ENCODE measurements around the gene CBX4.

Gene CBX4

DNA sequence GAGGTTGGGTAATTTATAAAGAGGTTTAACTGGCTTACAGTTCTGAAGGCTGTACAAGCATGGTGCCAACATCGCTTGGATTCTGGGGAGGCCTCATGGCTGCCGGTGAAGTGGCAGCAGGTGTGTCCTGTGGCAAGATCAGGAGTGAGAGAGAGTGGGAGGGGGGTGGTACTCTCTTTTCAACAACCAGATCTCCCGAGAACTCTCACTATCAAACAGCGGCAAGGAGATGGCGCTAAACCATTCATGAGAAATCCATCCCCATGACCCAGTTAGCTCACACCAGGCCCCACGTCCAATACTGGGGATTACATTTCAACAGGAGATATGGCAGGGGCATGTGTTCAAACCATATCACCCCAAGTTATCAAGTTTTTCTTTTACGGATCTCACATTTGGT lies 44.0 kb upstream of the CBX4 start:
- ATAC-seq = no peak
- TF ChIP-seq OSR1 (CRISPR knock-in tag; IDR thresholded peaks at IDR 0.05) (no peak), BACH2 (CRISPR knock-in tag; IDR thresholded peaks at IDR 0.05; ENCODE audit: borderline replicate concordance) (no peak), TOX (CRISPR knock-in tag; IDR thresholded peaks at IDR 0.05; ENCODE audit: borderline replicate concordance) (no peak), ZNF70 (CRISPR knock-in tag; IDR thresholded peaks at IDR 0.05) (no peak), CSDC2 (CRISPR knock-in tag; IDR thresholded peaks at IDR 0.05) (no peak), SNAI2 (CRISPR knock-in tag; IDR thresholded peaks at IDR 0.05) (no peak), TCF4 (CRISPR knock-in tag; IDR thresholded peaks at IDR 0.05; ENCODE audit: borderline replicate concordance) (no peak), RARB (CRISPR knock-in tag; IDR thresholded peaks at IDR 0.05) (no peak), ZFP3 (CRISPR knock-in tag; IDR thresholded peaks at IDR 0.05) (no peak), PPARA (CRISPR knock-in tag; IDR thresholded peaks at IDR 0.05; ENCODE audit: borderline replicate concordance) (no peak), GLIS3 (CRISPR knock-in tag; IDR thresholded peaks at IDR 0.05) (no peak), ZNF565 (CRISPR knock-in tag; conservative IDR thresholded peaks at IDR 0.05; ENCODE audit: low read depth) (no peak)
- TF ChIP-seq, protein P1, sequence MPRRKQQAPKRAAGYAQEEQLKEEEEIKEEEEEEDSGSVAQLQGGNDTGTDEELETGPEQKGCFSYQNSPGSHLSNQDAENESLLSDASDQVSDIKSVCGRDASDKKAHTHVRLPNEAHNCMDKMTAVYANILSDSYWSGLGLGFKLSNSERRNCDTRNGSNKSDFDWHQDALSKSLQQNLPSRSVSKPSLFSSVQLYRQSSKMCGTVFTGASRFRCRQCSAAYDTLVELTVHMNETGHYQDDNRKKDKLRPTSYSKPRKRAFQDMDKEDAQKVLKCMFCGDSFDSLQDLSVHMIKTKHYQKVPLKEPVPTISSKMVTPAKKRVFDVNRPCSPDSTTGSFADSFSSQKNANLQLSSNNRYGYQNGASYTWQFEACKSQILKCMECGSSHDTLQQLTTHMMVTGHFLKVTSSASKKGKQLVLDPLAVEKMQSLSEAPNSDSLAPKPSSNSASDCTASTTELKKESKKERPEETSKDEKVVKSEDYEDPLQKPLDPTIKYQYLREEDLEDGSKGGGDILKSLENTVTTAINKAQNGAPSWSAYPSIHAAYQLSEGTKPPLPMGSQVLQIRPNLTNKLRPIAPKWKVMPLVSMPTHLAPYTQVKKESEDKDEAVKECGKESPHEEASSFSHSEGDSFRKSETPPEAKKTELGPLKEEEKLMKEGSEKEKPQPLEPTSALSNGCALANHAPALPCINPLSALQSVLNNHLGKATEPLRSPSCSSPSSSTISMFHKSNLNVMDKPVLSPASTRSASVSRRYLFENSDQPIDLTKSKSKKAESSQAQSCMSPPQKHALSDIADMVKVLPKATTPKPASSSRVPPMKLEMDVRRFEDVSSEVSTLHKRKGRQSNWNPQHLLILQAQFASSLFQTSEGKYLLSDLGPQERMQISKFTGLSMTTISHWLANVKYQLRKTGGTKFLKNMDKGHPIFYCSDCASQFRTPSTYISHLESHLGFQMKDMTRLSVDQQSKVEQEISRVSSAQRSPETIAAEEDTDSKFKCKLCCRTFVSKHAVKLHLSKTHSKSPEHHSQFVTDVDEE (CRISPR knock-in tag; IDR thresholded peaks at IDR 0.05) = no peak
- TF ChIP-seq, protein P2, sequence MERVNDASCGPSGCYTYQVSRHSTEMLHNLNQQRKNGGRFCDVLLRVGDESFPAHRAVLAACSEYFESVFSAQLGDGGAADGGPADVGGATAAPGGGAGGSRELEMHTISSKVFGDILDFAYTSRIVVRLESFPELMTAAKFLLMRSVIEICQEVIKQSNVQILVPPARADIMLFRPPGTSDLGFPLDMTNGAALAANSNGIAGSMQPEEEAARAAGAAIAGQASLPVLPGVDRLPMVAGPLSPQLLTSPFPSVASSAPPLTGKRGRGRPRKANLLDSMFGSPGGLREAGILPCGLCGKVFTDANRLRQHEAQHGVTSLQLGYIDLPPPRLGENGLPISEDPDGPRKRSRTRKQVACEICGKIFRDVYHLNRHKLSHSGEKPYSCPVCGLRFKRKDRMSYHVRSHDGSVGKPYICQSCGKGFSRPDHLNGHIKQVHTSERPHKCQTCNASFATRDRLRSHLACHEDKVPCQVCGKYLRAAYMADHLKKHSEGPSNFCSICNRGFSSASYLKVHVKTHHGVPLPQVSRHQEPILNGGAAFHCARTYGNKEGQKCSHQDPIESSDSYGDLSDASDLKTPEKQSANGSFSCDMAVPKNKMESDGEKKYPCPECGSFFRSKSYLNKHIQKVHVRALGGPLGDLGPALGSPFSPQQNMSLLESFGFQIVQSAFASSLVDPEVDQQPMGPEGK (CRISPR knock-in tag; IDR thresholded peaks at IDR 0.05; ENCODE audit: borderline replicate concordance) = no peak
- TF ChIP-seq, protein P3, sequence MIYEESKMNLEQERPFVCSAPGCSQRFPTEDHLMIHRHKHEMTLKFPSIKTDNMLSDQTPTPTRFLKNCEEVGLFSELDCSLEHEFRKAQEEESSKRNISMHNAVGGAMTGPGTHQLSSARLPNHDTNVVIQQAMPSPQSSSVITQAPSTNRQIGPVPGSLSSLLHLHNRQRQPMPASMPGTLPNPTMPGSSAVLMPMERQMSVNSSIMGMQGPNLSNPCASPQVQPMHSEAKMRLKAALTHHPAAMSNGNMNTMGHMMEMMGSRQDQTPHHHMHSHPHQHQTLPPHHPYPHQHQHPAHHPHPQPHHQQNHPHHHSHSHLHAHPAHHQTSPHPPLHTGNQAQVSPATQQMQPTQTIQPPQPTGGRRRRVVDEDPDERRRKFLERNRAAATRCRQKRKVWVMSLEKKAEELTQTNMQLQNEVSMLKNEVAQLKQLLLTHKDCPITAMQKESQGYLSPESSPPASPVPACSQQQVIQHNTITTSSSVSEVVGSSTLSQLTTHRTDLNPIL (CRISPR knock-in tag; IDR thresholded peaks at IDR 0.05; ENCODE audit: low read depth) = no peak
- TF ChIP-seq, protein P4, sequence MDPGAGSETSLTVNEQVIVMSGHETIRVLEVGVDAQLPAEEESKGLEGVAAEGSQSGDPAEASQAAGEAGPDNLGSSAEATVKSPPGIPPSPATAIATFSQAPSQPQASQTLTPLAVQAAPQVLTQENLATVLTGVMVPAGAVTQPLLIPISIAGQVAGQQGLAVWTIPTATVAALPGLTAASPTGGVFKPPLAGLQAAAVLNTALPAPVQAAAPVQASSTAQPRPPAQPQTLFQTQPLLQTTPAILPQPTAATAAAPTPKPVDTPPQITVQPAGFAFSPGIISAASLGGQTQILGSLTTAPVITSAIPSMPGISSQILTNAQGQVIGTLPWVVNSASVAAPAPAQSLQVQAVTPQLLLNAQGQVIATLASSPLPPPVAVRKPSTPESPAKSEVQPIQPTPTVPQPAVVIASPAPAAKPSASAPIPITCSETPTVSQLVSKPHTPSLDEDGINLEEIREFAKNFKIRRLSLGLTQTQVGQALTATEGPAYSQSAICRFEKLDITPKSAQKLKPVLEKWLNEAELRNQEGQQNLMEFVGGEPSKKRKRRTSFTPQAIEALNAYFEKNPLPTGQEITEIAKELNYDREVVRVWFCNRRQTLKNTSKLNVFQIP (CRISPR knock-in tag; IDR thresholded peaks at IDR 0.05; ENCODE audit: borderline replicate concordance, low read depth) = no peak

DNA sequence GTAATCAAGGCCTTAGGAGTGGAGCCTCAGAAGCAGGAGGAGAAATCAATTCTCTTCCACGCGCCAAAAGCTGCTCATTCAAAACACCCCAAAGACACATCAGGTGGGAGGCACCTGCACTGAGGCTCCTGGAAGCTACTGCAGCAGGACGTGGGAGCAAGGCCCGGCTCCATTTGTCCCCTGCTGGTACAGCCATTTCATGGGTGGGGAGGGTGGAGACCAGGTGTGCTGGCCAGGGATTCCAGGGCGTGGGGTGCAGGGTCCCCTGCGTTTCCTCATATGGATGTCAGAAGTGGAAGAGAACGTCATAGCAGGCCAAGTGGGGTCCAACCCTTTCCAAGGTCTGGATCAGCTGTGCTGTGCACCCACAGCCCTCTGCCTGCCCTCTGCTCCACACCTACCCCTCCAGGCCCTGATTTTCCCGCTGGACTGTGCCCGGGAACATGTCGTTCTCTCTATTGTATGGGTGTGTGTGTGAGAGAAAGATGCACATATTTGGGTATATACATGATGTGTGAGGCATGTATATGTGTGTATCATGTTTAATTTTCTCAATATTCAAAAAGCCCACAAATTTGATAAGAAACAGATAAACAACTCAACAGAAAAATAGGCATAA lies 39.2 kb upstream of the CBX4 start:
- no peak for ATAC-seq
- TF ChIP-seq TCF4 (CRISPR knock-in tag; IDR thresholded peaks at IDR 0.05; ENCODE audit: borderline replicate concordance) (no peak), ZNF70 (CRISPR knock-in tag; IDR thresholded peaks at IDR 0.05) (no peak), GLIS3 (CRISPR knock-in tag; IDR thresholded peaks at IDR 0.05) (no peak), RARB (CRISPR knock-in tag; IDR thresholded peaks at IDR 0.05) (no peak), ZC3H10 (CRISPR knock-in tag; IDR thresholded peaks at IDR 0.05) (no peak), ISL1 (CRISPR knock-in tag; IDR thresholded peaks at IDR 0.05) (no peak), ZFP30 (CRISPR knock-in tag; IDR thresholded peaks at IDR 0.05) (no peak), ZFP3 (CRISPR knock-in tag; IDR thresholded peaks at IDR 0.05) (no peak), ZNF565 (CRISPR knock-in tag; conservative IDR thresholded peaks at IDR 0.05; ENCODE audit: low read depth) (no peak), TOX (CRISPR knock-in tag; IDR thresholded peaks at IDR 0.05; ENCODE audit: borderline replicate concordance) (no peak), ZNF8 (CRISPR knock-in tag; IDR thresholded peaks at IDR 0.05) (no peak)
- TF ChIP-seq, protein P3 (CRISPR knock-in tag; IDR thresholded peaks at IDR 0.05; ENCODE audit: low read depth) = no peak
- TF ChIP-seq, protein P5, sequence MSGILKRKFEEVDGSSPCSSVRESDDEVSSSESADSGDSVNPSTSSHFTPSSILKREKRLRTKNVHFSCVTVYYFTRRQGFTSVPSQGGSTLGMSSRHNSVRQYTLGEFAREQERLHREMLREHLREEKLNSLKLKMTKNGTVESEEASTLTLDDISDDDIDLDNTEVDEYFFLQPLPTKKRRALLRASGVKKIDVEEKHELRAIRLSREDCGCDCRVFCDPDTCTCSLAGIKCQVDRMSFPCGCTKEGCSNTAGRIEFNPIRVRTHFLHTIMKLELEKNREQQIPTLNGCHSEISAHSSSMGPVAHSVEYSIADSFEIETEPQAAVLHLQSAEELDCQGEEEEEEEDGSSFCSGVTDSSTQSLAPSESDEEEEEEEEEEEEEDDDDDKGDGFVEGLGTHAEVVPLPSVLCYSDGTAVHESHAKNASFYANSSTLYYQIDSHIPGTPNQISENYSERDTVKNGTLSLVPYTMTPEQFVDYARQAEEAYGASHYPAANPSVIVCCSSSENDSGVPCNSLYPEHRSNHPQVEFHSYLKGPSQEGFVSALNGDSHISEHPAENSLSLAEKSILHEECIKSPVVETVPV (CRISPR knock-in tag; IDR thresholded peaks at IDR 0.05) = no peak
- TF ChIP-seq, protein P2 (CRISPR knock-in tag; IDR thresholded peaks at IDR 0.05; ENCODE audit: borderline replicate concordance) = no peak
- TF ChIP-seq, protein P4 (CRISPR knock-in tag; IDR thresholded peaks at IDR 0.05; ENCODE audit: borderline replicate concordance, low read depth) = no peak

Measured in SK-N-SH treated with all-trans-retinoic acid at 6 μM for 48 hours (cell line).